ENCODE results near the gene KCTD17. TPM values are rescaled to one million over a fixed set of nuclear protein-coding genes. Genes with fewer than 3 reads are reported as not detected.
A peak's percentile ranks its signal among the peaks of the same experiment; 100 is the strongest.

The KCTD17 gene
- total and polyA plus RNA-seq, 4 donors: 22.5 to 84.2 (median 59.1) TPM

GRCh38 chr22:37083914-37084313 is 32.4 kb downstream of the KCTD17 start:
- 79% methylated on average over 6 of the region's 6 CpGs for WGBS (ENCODE audit: insufficient coverage)
- no peaks in the 10 kb centered on the region for H3K4me1 ChIP-seq (ENCODE audit: control insufficient read depth, insufficient read depth, low read length)
- H3K27me3 ChIP-seq (ENCODE audit: control insufficient read depth, insufficient read depth, low read length): no peaks in the 10 kb centered on the region
- no peaks in the 10 kb centered on the region for H3K36me3 ChIP-seq (ENCODE audit: control insufficient read depth, insufficient read depth, low read length)
- DNase-seq (ENCODE audit: low read depth in 4 of 6, low spot score in 6 of 6): no peak
- no peaks in the 10 kb centered on the region for H3K9me3 ChIP-seq (ENCODE audit: control insufficient read depth, insufficient read depth, low read length)
- no peak overlapping the region for H3K4me3 ChIP-seq (ENCODE audit: low read depth, low read length)
- no peak overlapping the region for H3K27ac ChIP-seq (ENCODE audit: low read depth, low read length)

- no peaks in the 10 kb centered on the region for H3K27me3 ChIP-seq (ENCODE audit: control insufficient read depth, insufficient read depth, low read length)
- H3K36me3 ChIP-seq (ENCODE audit: control insufficient read depth, insufficient read depth, low read length): no peaks in the 10 kb centered on the region
- no peaks in the 10 kb centered on the region for H3K9me3 ChIP-seq (ENCODE audit: control insufficient read depth, insufficient read depth, low read length)
- no peak for DNase-seq (ENCODE audit: low read depth in 4 of 6, low spot score in 6 of 6)
- no peak overlapping the region for H3K4me3 ChIP-seq (ENCODE audit: low read depth, low read length)
- WGBS (ENCODE audit: insufficient coverage): 82% methylated on average over 8 of the region's 10 CpGs
- H3K4me1 ChIP-seq (ENCODE audit: control insufficient read depth, insufficient read depth, low read length): no peaks in the 10 kb centered on the region
- H3K27ac ChIP-seq (ENCODE audit: low read depth, low read length): no peak overlapping the region
These were observed 32.8 kb downstream of the KCTD17 start for GRCh38 chr22:37084385-37084784.

GRCh38 chr22:37086184-37086583 is 34.6 kb downstream of the KCTD17 start:
- no peaks in the 10 kb centered on the region for H3K36me3 ChIP-seq (ENCODE audit: control insufficient read depth, insufficient read depth, low read length)
- H3K4me3 ChIP-seq (ENCODE audit: low read depth, low read length): no peak overlapping the region
- H3K4me1 ChIP-seq (ENCODE audit: control insufficient read depth, insufficient read depth, low read length): no peaks in the 10 kb centered on the region
- H3K27me3 ChIP-seq (ENCODE audit: control insufficient read depth, insufficient read depth, low read length): no peaks in the 10 kb centered on the region
- no peaks in the 10 kb centered on the region for H3K9me3 ChIP-seq (ENCODE audit: control insufficient read depth, insufficient read depth, low read length)
- H3K27ac ChIP-seq (ENCODE audit: low read depth, low read length): no peak overlapping the region
- 81% methylated on average over 15 of the region's 15 CpGs for WGBS (ENCODE audit: insufficient coverage)
- no peak for DNase-seq (ENCODE audit: low read depth in 4 of 6, low spot score in 6 of 6)

GRCh38 chr22:37088108-37088605 is 36.6 kb downstream of the KCTD17 start:
- Histone ChIP-seq H3K9me3 (ENCODE audit: control insufficient read depth, insufficient read depth, low read length) (no peaks in the 10 kb centered on the region), H3K27me3 (ENCODE audit: control insufficient read depth, insufficient read depth, low read length) (no peaks in the 10 kb centered on the region), H3K27ac (ENCODE audit: low read depth, low read length) (no peak overlapping the region), H3K4me3 (ENCODE audit: low read depth, low read length) (no peak overlapping the region), H3K4me1 (ENCODE audit: control insufficient read depth, insufficient read depth, low read length) (peaks cover 2% of the 10 kb centered on the region), H3K36me3 (ENCODE audit: control insufficient read depth, insufficient read depth, low read length) (no peaks in the 10 kb centered on the region)
- 44% methylated on average over 6 of the region's 6 CpGs for WGBS (ENCODE audit: insufficient coverage)
- DNase-seq (ENCODE audit: low read depth in 4 of 6, low spot score in 6 of 6): no peak

GRCh38 chr22:37088750-37089408 is 37.3 kb downstream of the KCTD17 start:
- no peaks in the 10 kb centered on the region for H3K27me3 ChIP-seq (ENCODE audit: control insufficient read depth, insufficient read depth, low read length)
- no peak overlapping the region for H3K4me3 ChIP-seq (ENCODE audit: low read depth, low read length)
- WGBS (ENCODE audit: insufficient coverage): 83% methylated on average over 12 of the region's 17 CpGs
- H3K27ac ChIP-seq (ENCODE audit: low read depth, low read length): no peak overlapping the region
- H3K4me1 ChIP-seq (ENCODE audit: control insufficient read depth, insufficient read depth, low read length): peaks cover 2% of the 10 kb centered on the region
- H3K36me3 ChIP-seq (ENCODE audit: control insufficient read depth, insufficient read depth, low read length): no peaks in the 10 kb centered on the region
- no peaks in the 10 kb centered on the region for H3K9me3 ChIP-seq (ENCODE audit: control insufficient read depth, insufficient read depth, low read length)
- DNase-seq (ENCODE audit: low read depth in 4 of 6, low spot score in 6 of 6): no peak

GRCh38 chr22:37089434-37089833 is 37.9 kb downstream of the KCTD17 start:
- no peak overlapping the region for H3K4me3 ChIP-seq (ENCODE audit: low read depth, low read length)
- H3K27ac ChIP-seq (ENCODE audit: low read depth, low read length): no peak overlapping the region
- no peaks in the 10 kb centered on the region for H3K36me3 ChIP-seq (ENCODE audit: control insufficient read depth, insufficient read depth, low read length)
- WGBS (ENCODE audit: insufficient coverage): 68% methylated on average over 11 of the region's 12 CpGs
- no peak for DNase-seq (ENCODE audit: low read depth in 4 of 6, low spot score in 6 of 6)
- no peaks in the 10 kb centered on the region for H3K27me3 ChIP-seq (ENCODE audit: control insufficient read depth, insufficient read depth, low read length)
- no peaks in the 10 kb centered on the region for H3K9me3 ChIP-seq (ENCODE audit: control insufficient read depth, insufficient read depth, low read length)
- H3K4me1 ChIP-seq (ENCODE audit: control insufficient read depth, insufficient read depth, low read length): peaks cover 2% of the 10 kb centered on the region

- WGBS (ENCODE audit: insufficient coverage): 79% methylated on average over 9 of the region's 9 CpGs
- H3K4me3 ChIP-seq (ENCODE audit: low read depth, low read length): no peak overlapping the region
- H3K36me3 ChIP-seq (ENCODE audit: control insufficient read depth, insufficient read depth, low read length): no peaks in the 10 kb centered on the region
- H3K27ac ChIP-seq (ENCODE audit: low read depth, low read length): no peak overlapping the region
- H3K4me1 ChIP-seq (ENCODE audit: control insufficient read depth, insufficient read depth, low read length): peaks cover 2% of the 10 kb centered on the region
- H3K27me3 ChIP-seq (ENCODE audit: control insufficient read depth, insufficient read depth, low read length): peaks cover 2% of the 10 kb centered on the region
- peak in 1 of 6 donors; percentile 9 for DNase-seq (ENCODE audit: low read depth in 4 of 6, low spot score in 6 of 6)
- no peaks in the 10 kb centered on the region for H3K9me3 ChIP-seq (ENCODE audit: control insufficient read depth, insufficient read depth, low read length)
These were observed 39.6 kb downstream of the KCTD17 start for GRCh38 chr22:37090920-37091695.

- Histone ChIP-seq H3K27me3 (ENCODE audit: control insufficient read depth, insufficient read depth, low read length) (peaks cover 3% of the 10 kb centered on the region), H3K36me3 (ENCODE audit: control insufficient read depth, insufficient read depth, low read length) (no peaks in the 10 kb centered on the region), H3K4me1 (ENCODE audit: control insufficient read depth, insufficient read depth, low read length) (peaks cover 2% of the 10 kb centered on the region), H3K27ac (ENCODE audit: low read depth, low read length) (no peak overlapping the region), H3K9me3 (ENCODE audit: control insufficient read depth, insufficient read depth, low read length) (no peaks in the 10 kb centered on the region), H3K4me3 (ENCODE audit: low read depth, low read length) (no peak overlapping the region)
- 100% methylated on average over 2 of the region's 7 CpGs for WGBS (ENCODE audit: insufficient coverage)
- DNase-seq (ENCODE audit: low read depth in 4 of 6, low spot score in 6 of 6): no peak
These were observed 40.5 kb downstream of the KCTD17 start for GRCh38 chr22:37091994-37092393.

GRCh38 chr22:37092997-37093396 is 41.5 kb downstream of the KCTD17 start:
- Histone ChIP-seq H3K4me1 (ENCODE audit: control insufficient read depth, insufficient read depth, low read length) (peaks cover 7% of the 10 kb centered on the region), H3K27ac (ENCODE audit: low read depth, low read length) (no peak overlapping the region), H3K36me3 (ENCODE audit: control insufficient read depth, insufficient read depth, low read length) (no peaks in the 10 kb centered on the region), H3K27me3 (ENCODE audit: control insufficient read depth, insufficient read depth, low read length) (peaks cover 6% of the 10 kb centered on the region), H3K9me3 (ENCODE audit: control insufficient read depth, insufficient read depth, low read length) (no peaks in the 10 kb centered on the region), H3K4me3 (ENCODE audit: low read depth, low read length) (no peak overlapping the region)
- DNase-seq (ENCODE audit: low read depth in 4 of 6, low spot score in 6 of 6): no peak
- WGBS (ENCODE audit: insufficient coverage): 73% methylated on average over 3 of the region's 6 CpGs

- Histone ChIP-seq H3K27me3 (ENCODE audit: control insufficient read depth, insufficient read depth, low read length) (peaks cover 8% of the 10 kb centered on the region), H3K9me3 (ENCODE audit: control insufficient read depth, insufficient read depth, low read length) (no peaks in the 10 kb centered on the region), H3K27ac (ENCODE audit: low read depth, low read length) (no peak overlapping the region), H3K4me3 (ENCODE audit: low read depth, low read length) (no peak overlapping the region), H3K4me1 (ENCODE audit: control insufficient read depth, insufficient read depth, low read length) (peaks cover 7% of the 10 kb centered on the region), H3K36me3 (ENCODE audit: control insufficient read depth, insufficient read depth, low read length) (no peaks in the 10 kb centered on the region)
- WGBS (ENCODE audit: insufficient coverage): no CpG with 5 or more reads among the region's 1 CpG
- no peak for DNase-seq (ENCODE audit: low read depth in 4 of 6, low spot score in 6 of 6)
These were observed 42.7 kb downstream of the KCTD17 start for GRCh38 chr22:37094239-37094638.

Data from spinal cord (tissue), 10 donors.